Esophagus muscularis mucosa (tissue), 3 donors: ENCODE data around the gene FOXO3.

ENCODE experiments used
- CTCF ChIP-seq, 3 experiments: fragments of 200-600 bp in 2 of 3; fragments of 450-650 bp in 1 of 3; sonication (generic) in 2 of 3; IDR thresholded peaks; one replicate each; pipeline ENCODE4 v1.5.1; 2017 to 2019; ENCODE audit warnings: antibody characterized with exemption in 3 of 3, mild to moderate bottlenecking in 2 of 3, moderate library complexity in 1 of 3
- POLR2A ChIP-seq: fragments of 450-650 bp; IDR thresholded peaks from one replicate; pipeline ENCODE4 v1.6.1; 2017; ENCODE audit warnings: antibody characterized with exemption, moderate library complexity, mild to moderate bottlenecking, low read depth

- TF ChIP-seq CTCF (IDR thresholded peaks at IDR 0.05) (no peak), POLR2A (no peak)
Observed at GRCh38 chr6:108608453-108609275, 47.9 kb downstream of the FOXO3 start.
